ENCODE results near the gene ALPL.

The ALPL gene

DNA sequence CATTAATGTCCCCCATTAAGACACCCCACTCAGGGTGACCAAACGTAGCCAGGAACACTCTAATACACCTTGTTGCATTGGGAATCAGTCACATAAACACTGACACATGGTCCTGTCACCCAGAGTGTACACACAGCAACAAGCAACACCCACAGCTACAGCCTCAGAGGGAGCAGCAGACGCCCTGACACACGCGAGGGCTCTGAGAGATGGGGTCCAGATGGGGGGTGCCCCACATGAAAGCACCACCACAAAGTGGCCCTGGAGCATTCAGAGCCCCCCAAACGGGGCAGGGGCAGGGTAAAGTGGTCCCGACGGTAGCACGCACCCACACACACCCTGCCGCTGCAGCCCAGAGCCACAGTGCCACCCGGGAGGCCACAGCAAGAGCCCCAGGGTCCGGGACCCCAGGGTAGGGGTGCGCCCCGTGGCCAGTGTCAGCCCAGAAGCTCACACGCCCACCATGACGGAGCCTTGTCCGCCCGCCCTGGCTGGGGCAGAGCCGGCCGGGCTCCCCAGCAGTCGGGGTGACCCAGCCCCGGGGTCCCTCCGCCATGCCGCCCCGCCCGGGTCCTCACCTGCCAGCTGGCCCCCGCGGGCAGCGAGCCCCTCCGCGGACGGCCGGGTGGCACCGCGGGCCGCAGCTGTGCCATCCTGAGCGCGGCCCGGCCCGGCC lies 112.7 kb downstream of the ALPL start:
- no peak for DNase-seq

DNA sequence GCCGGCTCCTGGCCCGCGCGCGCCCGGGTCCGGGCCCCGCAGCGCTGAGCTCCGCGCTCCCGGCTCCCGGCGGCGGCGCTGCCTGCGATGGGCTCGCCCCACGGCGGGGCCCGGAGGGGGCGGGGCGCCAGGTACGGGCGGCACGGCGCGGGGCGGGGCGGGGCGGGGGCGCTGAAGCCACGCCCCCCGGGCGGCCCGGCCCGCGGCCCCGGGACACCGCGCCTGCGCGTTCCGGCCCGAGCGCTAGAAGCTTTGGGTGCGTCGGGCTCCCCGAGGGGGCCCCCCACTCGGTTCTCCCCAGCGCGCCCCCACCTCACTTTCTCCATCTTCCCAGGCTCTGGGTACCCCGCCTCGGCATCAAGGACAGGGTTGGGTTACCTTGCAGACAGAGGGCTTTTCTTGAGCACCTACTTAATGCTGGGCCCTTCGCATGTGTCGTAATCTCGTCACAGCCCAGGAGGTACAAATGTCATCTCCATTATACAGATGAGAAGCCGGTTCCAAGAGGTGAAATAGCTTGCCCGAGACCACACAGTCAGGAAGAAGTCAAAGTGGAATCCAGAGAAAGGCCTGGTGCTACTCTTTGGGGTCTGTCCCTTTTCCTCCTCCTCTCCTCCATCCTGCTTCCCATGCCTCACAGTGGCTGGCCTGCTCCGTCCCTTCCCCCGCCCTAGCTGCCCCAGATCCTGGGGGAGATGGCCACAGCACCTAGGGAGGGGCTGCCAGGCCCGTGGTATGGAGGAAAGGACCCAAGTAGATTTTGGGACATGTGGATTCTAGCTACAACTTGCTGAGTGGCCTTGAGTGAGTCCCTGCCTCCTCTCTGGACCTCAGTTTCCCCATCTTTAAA lies 113.5 kb downstream of the ALPL start:
- DNase-seq = no peak

DNA sequence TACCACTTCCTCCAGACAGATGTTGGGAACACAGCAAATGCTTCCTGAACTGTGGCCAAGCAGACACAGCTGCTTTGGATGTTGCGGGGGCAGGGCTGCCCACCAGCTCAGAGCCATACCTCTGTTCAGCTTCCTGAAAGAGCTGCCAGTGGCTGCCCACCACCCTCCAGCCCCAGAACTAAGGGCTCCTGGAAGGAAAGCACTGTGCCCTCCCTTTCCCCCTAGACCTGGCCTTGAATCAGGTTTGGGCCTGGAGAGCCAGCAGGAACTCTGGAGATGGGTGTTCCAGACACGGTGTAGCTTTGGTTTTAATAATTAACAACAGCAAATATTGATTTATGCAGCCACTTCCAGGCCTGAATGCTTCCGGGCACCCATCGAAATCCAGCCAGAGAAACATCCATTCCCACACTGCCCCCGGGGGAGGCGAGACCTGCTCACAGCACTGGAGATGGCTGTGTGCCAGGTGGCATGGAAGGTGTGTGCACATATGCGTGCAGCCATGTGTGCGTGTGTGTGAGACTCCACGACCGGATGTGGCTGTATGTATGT lies 114.3 kb downstream of the ALPL start:
- no peak for DNase-seq

- DNase-seq = no peak
Measured at GRCh38 chr1:21624571-21625389, 115.6 kb downstream of the ALPL start.

DNA sequence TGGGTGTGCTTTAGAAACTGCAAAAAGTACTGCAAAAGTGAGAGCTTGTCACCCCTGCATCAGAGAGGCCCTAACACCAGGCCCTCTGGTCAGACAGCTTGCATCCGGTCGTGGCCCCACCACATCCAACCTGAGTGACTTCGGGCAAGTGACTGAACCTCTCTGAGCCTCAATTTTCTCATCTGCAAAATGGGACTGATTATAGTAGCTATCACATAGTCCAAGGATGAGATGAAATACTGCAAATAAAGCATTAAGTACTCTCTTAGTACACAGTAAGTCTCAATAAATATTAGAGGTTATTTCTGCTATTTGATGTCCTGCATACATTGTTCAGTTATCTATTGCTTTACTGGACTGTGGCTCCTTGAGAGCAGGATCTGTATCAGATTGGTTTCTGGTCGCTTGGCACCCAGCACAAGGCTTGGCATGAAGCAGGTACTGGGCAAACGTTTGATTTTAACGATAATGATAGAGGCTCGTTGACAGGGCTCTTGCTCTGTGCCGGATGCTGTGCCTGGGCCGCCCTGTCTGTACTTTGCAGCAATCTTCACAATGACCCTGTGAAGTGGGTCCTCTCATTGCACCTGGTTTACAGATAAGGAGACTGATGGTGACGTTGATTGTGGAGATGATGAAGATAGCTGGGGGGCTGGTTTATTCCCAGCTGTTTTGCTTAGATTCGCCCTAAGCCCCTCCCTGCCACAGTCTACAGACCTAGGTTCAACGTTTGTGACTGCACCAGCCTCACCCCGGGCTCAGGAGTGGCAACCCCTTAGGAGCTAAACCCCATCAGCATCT lies 116.4 kb downstream of the ALPL start:
- no peak for DNase-seq

- no peak for DNase-seq
Measured at GRCh38 chr1:21626921-21627339, 117.7 kb downstream of the ALPL start.

All from inflammatory macrophage treated with lipopolysaccharide for 4 hours (primary cell).